Activated CD4-positive, alpha-beta T cell treated with anti-CD3 and anti-CD28 coated beads, Interleukin-2, amount 50 U/mL, for 48 hours (primary cell): ENCODE measurements around the gene YIF1B.

Experiments used
- DNase-seq, 2 experiments: peaks; one replicate each; pipeline ENCODE4 v3.0.0-alpha.2; 2020

The YIF1B gene

GRCh38 chr19:38333245-38333644 lies 17.5 kb upstream of the YIF1B start:
- DNase-seq: no peak

GRCh38 chr19:38331728-38332127 lies 16.0 kb upstream of the YIF1B start:
- no peak for DNase-seq

GRCh38 chr19:38329651-38330050 lies 13.9 kb upstream of the YIF1B start:
- DNase-seq: no peak

- no peak for DNase-seq
These were observed 10.8 kb upstream of the YIF1B start for GRCh38 chr19:38326591-38326990.

- DNase-seq: no peak
These were observed 8.7 kb upstream of the YIF1B start for GRCh38 chr19:38324431-38324830.

DNA sequence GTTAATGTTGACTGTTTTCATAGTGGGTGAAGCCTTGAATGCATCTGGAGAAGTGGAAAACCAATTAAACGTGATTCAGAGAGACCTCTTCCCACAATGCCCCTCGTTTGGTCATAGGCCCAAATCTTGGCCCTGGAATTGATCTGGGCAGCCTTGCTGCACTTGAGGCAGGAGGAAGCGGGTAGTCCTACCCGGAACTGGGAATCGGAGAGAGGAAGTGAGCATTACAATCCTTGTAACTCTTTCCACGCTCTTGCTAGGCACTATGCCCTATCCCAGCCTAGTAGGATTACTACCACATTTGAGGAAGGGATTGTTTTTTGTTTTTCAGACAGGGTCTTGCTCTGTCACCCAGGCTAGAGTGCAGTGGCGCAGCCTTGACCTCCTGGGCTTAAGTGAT lies 7.5 kb upstream of the YIF1B start:
- DNase-seq: no peak

DNA sequence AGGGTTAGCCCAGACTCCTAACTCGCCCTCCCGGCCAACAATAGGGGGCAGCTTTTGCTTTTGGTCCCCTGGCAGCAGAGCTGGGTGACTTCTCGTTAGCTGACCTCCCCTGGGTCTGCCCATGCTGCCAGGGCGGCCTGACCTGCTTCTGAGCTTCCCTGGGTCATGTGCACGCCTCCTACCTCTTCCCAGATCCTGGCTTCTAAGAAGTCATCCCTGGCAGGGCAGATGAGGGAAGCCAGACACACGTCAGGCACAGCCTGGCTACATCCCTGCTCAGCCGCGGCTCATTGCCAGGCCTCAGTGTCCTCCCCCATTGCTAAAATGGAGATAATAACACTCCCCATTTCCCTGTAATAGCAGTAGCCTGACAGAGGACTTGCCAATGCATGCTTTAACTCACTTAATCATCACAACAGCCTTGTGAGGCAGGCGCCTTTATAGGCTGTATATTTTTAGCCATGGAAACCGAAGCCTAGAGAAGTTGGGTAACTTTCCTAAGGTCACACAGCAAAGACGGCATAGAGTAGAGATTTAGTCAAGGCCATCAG lies 6.0 kb upstream of the YIF1B start:
- no peak for DNase-seq

DNA sequence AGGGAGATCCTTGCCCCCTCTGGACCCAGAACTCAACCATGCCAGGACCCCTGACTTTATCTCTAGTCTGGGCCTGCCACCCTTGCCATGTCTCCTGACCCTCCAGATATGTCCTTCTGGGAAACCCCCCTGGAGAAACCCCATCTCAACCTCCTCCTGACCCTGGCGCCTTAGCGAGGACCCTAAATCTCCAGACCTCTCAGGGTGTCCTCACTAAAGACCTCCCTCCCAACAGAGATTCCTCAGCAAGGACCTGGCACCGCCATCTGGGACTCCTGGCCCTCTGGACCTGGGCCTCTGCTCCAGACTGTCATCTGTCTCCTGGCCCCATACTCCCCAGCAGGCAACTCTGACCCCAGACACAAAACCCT lies 5.2 kb upstream of the YIF1B start:
- no peak for DNase-seq

GRCh38 chr19:38319421-38320258 lies 3.9 kb upstream of the YIF1B start, which contains the start of gene KCNK6:
Gene KCNK6 (plus strand): TSS chr19:38319845. CDS start chr19:38319951, 106 bp downstream.
- DNase-seq: peak; percentile 72 to 76

DNA sequence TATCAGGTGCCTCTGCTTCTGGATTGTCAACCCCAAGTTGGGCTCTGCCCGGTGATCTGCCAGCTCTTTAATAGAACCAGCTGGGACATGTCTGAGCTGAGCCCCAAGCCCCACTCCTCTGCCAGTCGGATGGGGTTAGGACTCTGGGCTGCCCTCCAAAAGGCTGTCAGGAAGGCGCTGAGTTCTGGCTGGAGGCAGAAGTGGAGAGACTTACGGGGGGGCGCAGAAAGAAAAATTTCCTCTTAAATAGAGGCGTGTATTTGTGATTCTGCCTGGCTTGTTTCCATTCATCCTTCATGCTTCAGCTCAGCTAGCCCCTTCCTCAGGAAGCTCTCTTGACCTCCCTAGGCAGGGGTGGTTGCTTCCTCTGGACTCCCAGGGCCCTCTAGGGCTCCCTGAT lies 2.9 kb upstream of the YIF1B start:
- no peak for DNase-seq

DNA sequence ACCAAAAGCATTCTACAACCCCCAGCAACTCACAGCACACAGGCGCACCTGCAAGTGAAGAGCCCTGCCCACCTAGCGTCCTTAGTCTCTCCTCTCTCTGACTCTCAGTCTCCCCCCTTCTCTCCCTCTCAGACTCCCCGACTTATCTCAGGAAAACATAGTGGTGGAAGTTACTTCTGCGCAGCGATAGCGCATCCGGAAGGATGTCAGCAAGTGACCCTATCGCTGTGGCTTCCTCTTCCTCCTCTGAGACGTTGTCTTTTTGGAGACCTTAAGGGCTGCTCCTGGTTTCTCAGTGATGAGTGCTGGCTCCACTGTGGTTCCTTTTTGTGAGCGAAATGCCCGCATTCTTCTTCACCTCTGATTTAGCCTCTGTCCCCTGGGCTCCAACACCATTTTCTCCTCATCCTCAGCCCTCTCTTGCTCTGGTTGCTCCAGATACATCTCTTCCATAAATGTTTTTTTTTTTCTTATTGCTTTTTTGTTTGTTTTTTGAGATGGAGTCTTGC lies 1.4 kb upstream of the YIF1B start:
- peak; percentile 15 to 35 for DNase-seq

- DNase-seq: no peak
These were observed 825 bp upstream of the YIF1B start for GRCh38 chr19:38316477-38317067.

- no peak for DNase-seq
These were observed 4.8 kb downstream of the YIF1B start for GRCh38 chr19:38310986-38311385.

DNA sequence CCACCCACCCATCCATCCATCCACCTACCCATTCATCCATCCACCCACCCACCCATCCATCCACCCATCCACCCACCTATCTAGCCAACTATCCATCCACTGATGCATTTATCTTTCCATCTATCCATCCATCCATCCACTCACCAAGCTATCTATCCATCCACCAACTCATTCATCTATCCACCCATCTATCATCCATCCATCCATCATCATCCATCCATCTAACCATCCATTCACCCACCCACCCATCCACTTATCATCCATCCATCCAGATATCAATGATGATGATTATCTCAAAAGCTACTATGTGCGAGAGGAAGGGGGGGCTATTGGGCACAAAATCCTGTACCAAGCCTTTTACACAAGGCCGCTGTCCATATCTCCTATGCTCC lies 5.5 kb downstream of the YIF1B start:
- DNase-seq: no peak

- DNase-seq: no peak
These were observed 6.0 kb downstream of the YIF1B start for GRCh38 chr19:38309615-38310278.

GRCh38 chr19:38308926-38309614 lies 6.7 kb downstream of the YIF1B start:
- no peak for DNase-seq

DNA sequence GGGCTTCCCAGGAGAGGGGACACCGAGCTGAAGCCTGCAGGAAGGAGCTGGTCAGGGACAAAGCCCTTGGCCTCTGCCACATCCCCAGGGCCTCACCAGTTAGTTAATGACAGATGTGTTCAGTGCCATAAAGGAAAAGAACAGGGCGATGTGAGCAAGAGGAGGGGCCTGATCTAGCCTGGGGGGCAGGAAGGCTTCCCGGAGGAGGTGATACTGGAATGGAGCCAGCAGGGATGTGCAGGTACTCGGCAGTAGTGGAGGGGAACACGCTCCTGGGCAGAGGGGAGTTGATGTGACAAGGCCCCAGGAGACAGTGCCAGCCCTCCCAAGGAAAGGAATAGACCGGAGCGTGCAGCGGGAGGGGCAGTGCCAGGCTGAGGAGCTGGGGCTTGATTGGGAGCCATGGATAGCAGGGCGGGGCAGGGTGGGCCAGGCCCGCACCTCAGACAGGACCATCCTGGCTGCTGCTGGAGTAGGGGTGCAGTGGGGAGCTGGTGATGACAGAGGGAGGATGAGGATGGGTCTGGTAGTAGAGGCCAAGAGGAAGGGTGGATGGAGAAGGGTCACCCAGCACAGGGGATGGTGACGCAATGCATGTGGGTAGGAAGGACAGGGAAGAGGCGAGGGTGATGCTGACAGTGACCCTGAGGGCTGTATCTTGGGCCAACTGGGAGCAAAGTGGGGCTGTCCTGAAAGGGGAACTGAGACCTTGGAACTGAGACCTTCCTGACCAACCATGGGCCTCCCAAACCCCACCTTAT lies 7.6 kb downstream of the YIF1B start:
- DNase-seq: no peak

- DNase-seq: no peak
These were observed 8.2 kb downstream of the YIF1B start for GRCh38 chr19:38307597-38307996.

DNA sequence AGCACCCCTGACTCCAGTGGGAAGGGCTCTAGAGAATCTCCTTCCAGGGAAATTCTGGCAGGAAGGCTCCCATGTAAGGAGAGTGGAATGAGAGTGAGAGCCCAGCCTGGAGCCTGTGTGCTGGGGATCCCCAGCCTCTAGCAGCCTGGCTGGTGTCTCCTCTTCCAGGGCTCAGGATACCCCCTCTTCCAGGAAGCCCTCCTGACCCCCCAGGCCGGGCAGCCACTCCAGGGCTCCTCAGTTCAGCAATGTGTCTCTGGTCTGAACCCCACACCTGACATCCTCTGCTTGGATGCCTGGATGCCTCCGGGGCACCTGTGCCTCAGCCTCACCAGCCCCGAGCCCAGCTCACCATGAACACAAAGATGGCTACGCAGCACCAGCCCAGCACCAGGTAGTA lies 8.7 kb downstream of the YIF1B start:
- no peak for DNase-seq

- DNase-seq: no peak
These were observed 9.5 kb downstream of the YIF1B start for GRCh38 chr19:38306236-38306635.

GRCh38 chr19:38304866-38305429 lies 10.8 kb downstream of the YIF1B start:
- DNase-seq: no peak

DNA sequence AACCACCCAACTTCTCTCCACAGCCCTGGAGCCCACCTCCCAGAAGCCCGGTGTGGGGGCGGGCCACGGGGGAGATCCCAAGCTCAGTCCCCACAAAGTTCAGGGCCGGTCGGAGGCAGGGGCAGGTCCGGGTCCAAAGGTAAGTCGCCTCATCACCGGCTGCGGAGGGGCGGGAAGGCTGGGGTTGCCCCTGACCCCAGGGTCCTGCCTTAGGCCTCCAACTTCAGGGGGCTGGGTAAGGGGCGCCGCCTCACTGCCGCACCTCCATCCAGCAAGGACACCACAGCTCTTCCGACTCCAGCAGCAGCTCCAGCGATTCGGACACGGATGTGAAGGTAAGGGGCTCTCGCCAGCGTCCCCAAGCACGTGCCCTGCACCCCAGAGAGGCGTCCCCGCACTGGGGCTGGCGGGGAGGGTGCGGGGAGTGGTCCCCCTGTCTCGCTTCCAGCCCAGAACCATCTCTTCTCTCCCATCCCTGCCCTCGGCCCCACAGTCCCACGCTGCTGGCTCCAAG lies 11.3 kb downstream of the YIF1B start:
- DNase-seq: no peak
